ENCODE measurements around the gene RSBN1.

The RSBN1 gene

GRCh38 chr1:113846391-113847035 is 34.2 kb upstream of the RSBN1 start:
- H3K4me3 ChIP-seq (ENCODE audit: low read depth, low read length): no peak overlapping the region
- no peak for TF ChIP-seq CTCF (IDR thresholded peaks at IDR 0.05; ENCODE audit: borderline replicate concordance, insufficient read depth, low read depth, low read length)

- no peak for TF ChIP-seq CTCF (IDR thresholded peaks at IDR 0.05; ENCODE audit: borderline replicate concordance, insufficient read depth, low read depth, low read length)
- H3K4me3 ChIP-seq (ENCODE audit: low read depth, low read length): no peak overlapping the region
Measured at GRCh38 chr1:113836534-113836933, 24.3 kb upstream of the RSBN1 start.

- TF ChIP-seq CTCF (IDR thresholded peaks at IDR 0.05; ENCODE audit: borderline replicate concordance, insufficient read depth, low read depth, low read length): no peak
- no peak overlapping the region for H3K4me3 ChIP-seq (ENCODE audit: low read depth, low read length)
Measured at GRCh38 chr1:113835686-113836290, 23.5 kb upstream of the RSBN1 start.

GRCh38 chr1:113834716-113835115 is 22.4 kb upstream of the RSBN1 start:
- no peak overlapping the region for H3K4me3 ChIP-seq (ENCODE audit: low read depth, low read length)
- TF ChIP-seq CTCF (IDR thresholded peaks at IDR 0.05; ENCODE audit: borderline replicate concordance, insufficient read depth, low read depth, low read length): no peak

GRCh38 chr1:113830039-113830438 is 17.8 kb upstream of the RSBN1 start:
- no peak overlapping the region for H3K4me3 ChIP-seq (ENCODE audit: low read depth, low read length)
- TF ChIP-seq CTCF (IDR thresholded peaks at IDR 0.05; ENCODE audit: borderline replicate concordance, insufficient read depth, low read depth, low read length): no peak

- no peak for TF ChIP-seq CTCF (IDR thresholded peaks at IDR 0.05; ENCODE audit: borderline replicate concordance, insufficient read depth, low read depth, low read length)
- H3K4me3 ChIP-seq (ENCODE audit: low read depth, low read length): no peak overlapping the region
Measured at GRCh38 chr1:113821916-113822315, 9.6 kb upstream of the RSBN1 start.

GRCh38 chr1:113818578-113818977 is 6.3 kb upstream of the RSBN1 start:
- no peak overlapping the region for H3K4me3 ChIP-seq (ENCODE audit: low read depth, low read length)
- no peak for TF ChIP-seq CTCF (IDR thresholded peaks at IDR 0.05; ENCODE audit: borderline replicate concordance, insufficient read depth, low read depth, low read length)

All from GM12875 (cell line).